GM23338 (cell line): Measurements from ENCODE around the gene NAALADL2. TPM values are rescaled to one million over a fixed set of nuclear protein-coding genes. Genes with fewer than 3 reads are reported as not detected.

ENCODE experiments used
- ATAC-seq: fragments of 200-7000 bp; cut with Tn5 transposase; 3 replicates; pipeline ENCODE4 v1.9.1; 2020
- DNase-seq: peaks from one replicate; pipeline ENCODE4 v3.0.0-alpha.2; 2015; ENCODE audit warnings: low spot score
- H2AFZ ChIP-seq: fragments of 200-600 bp; sonication (generic); 2 replicates; pipeline ENCODE4 v1.8.0; 2016; ENCODE audit warnings: antibody characterized with exemption, mild to moderate bottlenecking, moderate library complexity
- H3F3A ChIP-seq: fragments of 200-600 bp; sonication (generic); replicated peaks from 2 replicates; pipeline ENCODE4 v1.8.0; 2017; ENCODE audit warnings: antibody characterized with exemption, mixed run types, low read depth
- H3K27ac ChIP-seq: fragments of 200-600 bp; sonication (generic); 2 replicates; pipeline ENCODE4 v1.6.1; 2016; ENCODE audit warnings: low read depth
- H3K27me3 ChIP-seq: fragments of 200-600 bp; sonication (generic); 2 replicates; pipeline ENCODE4 v1.8.0; 2016; ENCODE audit warnings: mild to moderate bottlenecking, mixed run types, moderate library complexity; ENCODE audit not compliant: insufficient read depth
- H3K36me3 ChIP-seq: fragments of 200-600 bp; sonication (generic); 2 replicates; pipeline ENCODE4 v1.8.0; 2016; ENCODE audit warnings: mild to moderate bottlenecking; ENCODE audit not compliant: insufficient read depth
- H3K4me1 ChIP-seq: fragments of 200-600 bp; sonication (generic); 2 replicates; pipeline ENCODE4 v1.8.0; 2016; ENCODE audit warnings: mild to moderate bottlenecking, moderate library complexity; ENCODE audit not compliant: insufficient read depth
- H3K4me2 ChIP-seq: fragments of 200-600 bp; sonication (generic); 2 replicates; pipeline ENCODE4 v1.7.1; 2017; ENCODE audit warnings: mixed run types
- H3K4me3 ChIP-seq: fragments of 200-600 bp; sonication (generic); 2 replicates; pipeline ENCODE4 v1.6.1; 2016; ENCODE audit warnings: mixed run types
- H3K79me2 ChIP-seq: fragments of 200-600 bp; sonication (generic); replicated peaks from 2 replicates; pipeline ENCODE4 v1.8.0; 2017; ENCODE audit warnings: mild to moderate bottlenecking; ENCODE audit not compliant: insufficient read depth
- H3K9me2 ChIP-seq: fragments of 200-600 bp; sonication (generic); 2 replicates; pipeline ENCODE4 v1.8.0; 2017; ENCODE audit not compliant: insufficient read depth
- H4K20me1 ChIP-seq: fragments of 200-600 bp; sonication (generic); replicated peaks from 2 replicates; pipeline ENCODE4 v1.8.0; 2017; ENCODE audit warnings: mild to moderate bottlenecking; ENCODE audit not compliant: insufficient read depth
- H3K27ac Mint-ChIP-seq: 2 replicates; pipeline ENCODE4 v1.8.0; 2020; ENCODE audit warnings: inconsistent platforms, mild to moderate bottlenecking, moderate library complexity, mixed read lengths
- H3K27me3 Mint-ChIP-seq: 3 replicates; pipeline ENCODE4 v1.8.0; 2022; ENCODE audit warnings: low read depth, mild to moderate bottlenecking, moderate library complexity, mixed read lengths, inconsistent platforms; ENCODE audit not compliant: insufficient read depth, poor library complexity
- H3K36me3 Mint-ChIP-seq: 3 replicates; pipeline ENCODE4 v1.8.0; 2021; ENCODE audit warnings: low read depth, mild to moderate bottlenecking, inconsistent platforms, moderate library complexity, mixed read lengths
- H3K4me1 Mint-ChIP-seq: 3 replicates; pipeline ENCODE4 v1.8.0; 2020; ENCODE audit warnings: mild to moderate bottlenecking, inconsistent platforms, mixed read lengths
- H3K4me3 Mint-ChIP-seq: 3 replicates; pipeline ENCODE4 v1.8.0; 2021; ENCODE audit warnings: moderate library complexity, mild to moderate bottlenecking, inconsistent platforms, mixed read lengths
- H3K9me3 Mint-ChIP-seq: 3 replicates; pipeline ENCODE4 v1.8.0; 2020; ENCODE audit warnings: moderate library complexity, mild to moderate bottlenecking, inconsistent platforms, mixed read lengths
- CREB1 ChIP-seq: fragments of 250-450 bp; sonication (Bioruptor Pico); IDR thresholded peaks from 2 replicates; pipeline ENCODE4 v1.5.0; 2020; ENCODE audit warnings: low read depth, mild to moderate bottlenecking, moderate library complexity
- EZH2 ChIP-seq: fragments of 200-600 bp; sonication (generic); IDR thresholded peaks from one replicate; pipeline ENCODE4 v1.8.0; 2017; ENCODE audit warnings: antibody characterized with exemption, mild to moderate bottlenecking, low read depth; ENCODE audit not compliant: unreplicated experiment
- EZH2phosphoT487 ChIP-seq: fragments of 200-600 bp; sonication (generic); IDR thresholded peaks from one replicate; pipeline ENCODE4 v1.8.1; 2018; ENCODE audit warnings: antibody characterized with exemption; ENCODE audit not compliant: unreplicated experiment
- NANOG ChIP-seq: IDR thresholded peaks from 2 replicates; pipeline ENCODE4 v1.6.1; 2016; ENCODE audit warnings: antibody characterized with exemption, borderline replicate concordance
- POLR2AphosphoS5 ChIP-seq: IDR thresholded peaks from 2 replicates; pipeline ENCODE4 v1.6.1; 2016; ENCODE audit warnings: antibody characterized with exemption, low read depth
- REST ChIP-seq: IDR thresholded peaks from one replicate; pipeline ENCODE4 v1.6.1; 2018; ENCODE audit warnings: antibody characterized with exemption; ENCODE audit not compliant: unreplicated experiment
- STAT1 ChIP-seq: IDR thresholded peaks from one replicate; pipeline ENCODE4 v1.6.1; 2016; ENCODE audit warnings: antibody characterized with exemption; ENCODE audit not compliant: unreplicated experiment
- ZNF114 ChIP-seq: fragments of 250-450 bp; sonication (Bioruptor Pico); IDR thresholded peaks from 2 replicates; pipeline ENCODE4 v1.5.0; 2020; ENCODE audit warnings: mild to moderate bottlenecking, moderate library complexity
- polyA plus RNA-seq: library from polyadenylated mRNA; unstranded; fragments of >200 nt; fragmentation: Nextera tagmentation; extraction: Ambion mirVana; gene quantifications from 2 replicates; pipeline ENCODE4 v1.2.1, GENCODE V29; 2016
- total RNA-seq: library from RNA; depleted of rRNA; stranded (reverse); fragments of >200 nt; shearing (Covaris generic); gene quantifications from 2 replicates; pipeline ENCODE4 v1.2.3, GENCODE V29; 2014
- TF ChIP-seq, protein P1 (sequence below), 2 experiments: fragments of 200-600 bp in 1 of 2; sonication (generic) in 1 of 2; conservative IDR thresholded peaks; 2 replicates each; pipeline versions ENCODE4 v1.5.1 to v1.6.1; 2016 to 2017; ENCODE audit warnings: antibody characterized with exemption in 2 of 2, low read depth in 2 of 2, mild to moderate bottlenecking in 2 of 2, moderate library complexity in 1 of 2
- TF ChIP-seq, protein P2 (sequence below): IDR thresholded peaks from 2 replicates; pipeline ENCODE4 v1.6.1; 2016; ENCODE audit warnings: antibody characterized with exemption

Gene NAALADL2
- total and polyA plus RNA-seq, 2 experiments from 2014 or later = 1.6 to 2.6 TPM

GRCh38 chr3:174882789-174883188 lies 23.7 kb downstream of the NAALADL2 start (continued):
- no peak for TF ChIP-seq STAT1

DNA sequence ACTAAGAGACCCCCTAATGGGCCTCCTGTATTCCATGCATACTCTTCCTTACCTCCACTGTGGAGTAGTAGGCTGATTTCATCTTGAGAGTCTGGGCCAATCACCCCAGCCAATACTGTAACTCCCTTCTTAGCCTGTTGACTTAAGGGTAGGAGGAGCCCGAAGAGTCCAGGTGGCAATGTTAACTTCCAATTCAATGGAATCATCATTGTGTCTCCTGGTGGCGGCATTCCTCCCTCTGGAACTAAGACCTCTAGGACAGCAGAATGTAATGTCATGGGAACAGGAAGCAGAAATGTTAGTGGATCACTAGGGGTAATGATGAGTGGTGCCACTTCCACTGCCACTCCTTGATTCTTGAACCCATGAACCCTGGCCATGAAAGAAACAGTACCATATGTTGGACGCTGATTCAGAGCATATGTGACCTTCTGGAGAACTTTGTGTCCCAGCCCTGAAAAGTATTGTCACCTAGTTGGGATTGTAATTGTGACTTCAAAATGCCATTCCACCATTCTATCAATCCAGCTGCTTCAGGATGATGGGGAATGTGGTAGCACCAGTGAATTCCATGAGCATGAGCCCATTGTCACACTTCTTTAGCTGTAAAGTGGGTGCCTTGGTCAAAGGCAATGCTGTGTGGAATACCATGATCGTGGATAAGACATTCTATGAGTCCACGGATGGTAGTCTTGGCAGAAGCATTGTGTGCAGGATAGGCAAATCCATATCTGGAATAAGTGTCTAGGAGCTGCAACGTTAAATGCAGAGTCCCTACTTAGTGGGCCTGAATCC lies 24.9 kb downstream of the NAALADL2 start:
- Mint-ChIP-seq H3K9me3 (no peaks in the 10 kb centered on the region), H3K27me3 (no peaks in the 10 kb centered on the region), H3K27ac (no peak overlapping the region), H3K4me1 (0 out of 3 replicates have a peak, but pooled peaks cover 2% of the 10 kb centered on the region), H3K36me3 (peaks cover 3% of the 10 kb centered on the region; the same call in 1 of the 3 replicates), H3K4me3 (no peak overlapping the region)
- TF ChIP-seq POLR2AphosphoS5 = no peak
- TF ChIP-seq EZH2phosphoT487 = no peak
- TF ChIP-seq EZH2 = no peak
- TF ChIP-seq, protein P1, sequence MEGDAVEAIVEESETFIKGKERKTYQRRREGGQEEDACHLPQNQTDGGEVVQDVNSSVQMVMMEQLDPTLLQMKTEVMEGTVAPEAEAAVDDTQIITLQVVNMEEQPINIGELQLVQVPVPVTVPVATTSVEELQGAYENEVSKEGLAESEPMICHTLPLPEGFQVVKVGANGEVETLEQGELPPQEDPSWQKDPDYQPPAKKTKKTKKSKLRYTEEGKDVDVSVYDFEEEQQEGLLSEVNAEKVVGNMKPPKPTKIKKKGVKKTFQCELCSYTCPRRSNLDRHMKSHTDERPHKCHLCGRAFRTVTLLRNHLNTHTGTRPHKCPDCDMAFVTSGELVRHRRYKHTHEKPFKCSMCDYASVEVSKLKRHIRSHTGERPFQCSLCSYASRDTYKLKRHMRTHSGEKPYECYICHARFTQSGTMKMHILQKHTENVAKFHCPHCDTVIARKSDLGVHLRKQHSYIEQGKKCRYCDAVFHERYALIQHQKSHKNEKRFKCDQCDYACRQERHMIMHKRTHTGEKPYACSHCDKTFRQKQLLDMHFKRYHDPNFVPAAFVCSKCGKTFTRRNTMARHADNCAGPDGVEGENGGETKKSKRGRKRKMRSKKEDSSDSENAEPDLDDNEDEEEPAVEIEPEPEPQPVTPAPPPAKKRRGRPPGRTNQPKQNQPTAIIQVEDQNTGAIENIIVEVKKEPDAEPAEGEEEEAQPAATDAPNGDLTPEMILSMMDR (conservative IDR thresholded peaks at IDR 0.05; ENCODE audit: low read depth in 2 of 2) = no peak
- no peaks in the 10 kb centered on the region for H4K20me1 ChIP-seq
- ATAC-seq = no peak
- no peaks in the 10 kb centered on the region; the same call in 1 of the 2 replicates for H3K36me3 ChIP-seq
- peaks cover 13% of the 10 kb centered on the region for H3K9me2 ChIP-seq
- no peak overlapping the region for H3K4me3 ChIP-seq
- no peak overlapping the region for H3K4me2 ChIP-seq
- H2AFZ ChIP-seq = no peak overlapping the region
- no peak for DNase-seq
- no peaks in the 10 kb centered on the region for H3K27me3 ChIP-seq
- no peaks in the 10 kb centered on the region for H3K4me1 ChIP-seq
- H3K79me2 ChIP-seq = no peaks in the 10 kb centered on the region
- H3K27ac ChIP-seq = no peak overlapping the region
- H3F3A ChIP-seq = no peaks in the 10 kb centered on the region

DNA sequence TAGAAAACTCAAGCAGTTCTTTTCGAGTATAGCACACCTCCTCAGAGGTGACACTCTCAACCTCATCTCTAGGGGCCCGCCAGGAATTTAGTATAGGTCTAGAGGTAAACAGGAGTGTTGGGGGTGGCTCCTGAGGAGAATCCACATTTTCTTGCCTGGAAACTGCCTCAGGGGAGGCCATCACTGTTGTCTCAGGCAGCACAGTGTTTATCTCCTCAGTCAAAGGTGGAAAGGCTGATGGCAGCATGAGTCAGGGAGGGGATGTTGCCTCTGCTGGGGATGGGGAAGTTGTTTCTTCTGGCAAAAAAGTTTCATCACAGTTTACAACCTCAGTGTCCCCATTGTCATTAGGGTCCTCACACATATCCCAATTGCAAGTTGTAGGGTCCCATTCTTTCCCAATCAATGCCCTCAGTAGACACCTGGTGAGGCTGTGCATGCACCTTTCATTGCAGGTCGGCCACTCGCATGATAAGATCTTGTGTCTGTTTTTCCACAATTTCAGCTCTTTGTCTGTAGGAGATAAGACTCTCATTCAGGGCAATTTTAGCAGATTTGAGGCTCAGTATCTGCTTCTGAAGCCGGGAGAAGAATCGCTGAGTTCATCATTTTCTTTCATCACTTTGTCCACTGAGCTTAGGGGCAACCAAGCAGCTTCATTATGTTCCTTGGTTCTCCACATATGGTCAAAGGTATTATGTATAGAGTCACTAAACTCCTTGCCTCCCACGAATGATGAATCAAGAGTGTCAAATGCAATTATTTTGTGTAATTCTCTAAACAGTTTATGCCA lies 25.8 kb downstream of the NAALADL2 start:
- Histone ChIP-seq H3K4me1 (no peaks in the 10 kb centered on the region), H3K79me2 (no peaks in the 10 kb centered on the region), H2AFZ (no peak overlapping the region), H3K4me2 (no peak overlapping the region), H3F3A (no peaks in the 10 kb centered on the region), H3K9me2 (peaks cover 13% of the 10 kb centered on the region), H3K4me3 (no peak overlapping the region), H4K20me1 (no peaks in the 10 kb centered on the region), H3K27me3 (no peaks in the 10 kb centered on the region), H3K36me3 (no peaks in the 10 kb centered on the region; the same call in 1 of the 2 replicates), H3K27ac (no peak overlapping the region)
- Mint-ChIP-seq H3K4me1 (peaks cover 5% of the 10 kb centered on the region; the same call in 2 of the 3 replicates), H3K36me3 (peaks cover 3% of the 10 kb centered on the region; the same call in 1 of the 3 replicates), H3K9me3 (no peaks in the 10 kb centered on the region), H3K4me3 (no peak overlapping the region), H3K27ac (no peak overlapping the region), H3K27me3 (no peaks in the 10 kb centered on the region)
- no peak for DNase-seq
- ATAC-seq = no peak
- no peak for TF ChIP-seq REST
- TF ChIP-seq, protein P2, sequence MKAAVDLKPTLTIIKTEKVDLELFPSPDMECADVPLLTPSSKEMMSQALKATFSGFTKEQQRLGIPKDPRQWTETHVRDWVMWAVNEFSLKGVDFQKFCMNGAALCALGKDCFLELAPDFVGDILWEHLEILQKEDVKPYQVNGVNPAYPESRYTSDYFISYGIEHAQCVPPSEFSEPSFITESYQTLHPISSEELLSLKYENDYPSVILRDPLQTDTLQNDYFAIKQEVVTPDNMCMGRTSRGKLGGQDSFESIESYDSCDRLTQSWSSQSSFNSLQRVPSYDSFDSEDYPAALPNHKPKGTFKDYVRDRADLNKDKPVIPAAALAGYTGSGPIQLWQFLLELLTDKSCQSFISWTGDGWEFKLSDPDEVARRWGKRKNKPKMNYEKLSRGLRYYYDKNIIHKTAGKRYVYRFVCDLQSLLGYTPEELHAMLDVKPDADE = no peak
- no peak for TF ChIP-seq NANOG
- TF ChIP-seq CREB1 = no peak
- TF ChIP-seq EZH2 = no peak
- no peak for TF ChIP-seq POLR2AphosphoS5
- TF ChIP-seq ZNF114 (CRISPR knock-in tag) = no peak
- TF ChIP-seq, protein P1 (conservative IDR thresholded peaks at IDR 0.05; ENCODE audit: low read depth in 2 of 2) = no peak
- TF ChIP-seq STAT1 = no peak
